ENCODE results near the gene SRI. TPM values are rescaled to one million over a fixed set of nuclear protein-coding genes. Genes with fewer than 3 reads are reported as not detected.

Gene SRI
- total RNA-seq, 4 donors from 2014 or later = 17.9 to 78.6 (median 44.2) TPM

DNA sequence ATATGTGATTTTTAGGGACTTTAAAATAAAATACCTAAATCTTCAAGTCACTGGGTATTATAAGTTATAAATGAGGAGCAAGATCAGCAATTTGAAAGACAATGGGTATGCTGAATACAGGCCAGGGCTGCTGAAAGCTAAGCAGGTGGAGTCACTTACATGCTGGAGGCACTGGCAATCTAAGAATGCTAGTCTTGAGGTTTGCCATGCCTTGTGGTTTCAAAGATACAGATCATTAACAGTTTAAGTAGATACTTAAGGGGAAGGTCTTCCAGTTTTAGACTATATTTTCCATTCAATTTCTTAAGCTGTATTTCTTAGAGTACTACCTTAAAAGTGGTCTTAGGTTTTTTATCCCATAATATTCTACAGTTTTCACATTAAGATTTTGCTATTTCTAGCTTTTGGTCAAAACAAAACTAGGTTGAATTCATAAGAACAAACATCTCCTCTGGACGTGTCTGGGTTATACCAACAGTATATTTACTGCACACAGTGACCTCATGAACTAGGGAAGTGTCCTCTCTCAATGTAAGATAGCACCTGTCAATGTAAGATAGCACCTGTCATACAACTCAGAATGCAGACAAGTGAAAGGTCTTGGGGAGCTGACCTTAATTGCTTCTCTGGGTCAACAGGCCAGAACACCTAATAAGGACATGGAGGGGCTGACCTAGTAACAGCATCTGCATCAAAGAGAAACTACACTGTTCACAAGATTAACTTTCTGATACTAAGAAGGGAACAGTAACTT lies 2.0 kb downstream of the SRI start:
- H3K36me3 ChIP-seq = no peaks in the 10 kb centered on the region
- intact Hi-C loops (cut with DNase I; ENCODE audit: low total_unique reads) = no loop called here
- H3K4me1 ChIP-seq = peaks cover 5 to 6% of the 10 kb centered on the region in 2 donors
- peak overlapping the region in 1 of 2 donors; percentile 67 for H3K4me3 ChIP-seq
- no peak for DNase-seq
- H3K27ac ChIP-seq = peak overlapping the region in 1 of 2 donors; percentile 88
- H3K27me3 ChIP-seq = no peaks in the 10 kb centered on the region
- no peaks in the 10 kb centered on the region for H3K9me3 ChIP-seq
- TF ChIP-seq POLR2A (IDR thresholded peaks at IDR 0.05) = no peak

DNA sequence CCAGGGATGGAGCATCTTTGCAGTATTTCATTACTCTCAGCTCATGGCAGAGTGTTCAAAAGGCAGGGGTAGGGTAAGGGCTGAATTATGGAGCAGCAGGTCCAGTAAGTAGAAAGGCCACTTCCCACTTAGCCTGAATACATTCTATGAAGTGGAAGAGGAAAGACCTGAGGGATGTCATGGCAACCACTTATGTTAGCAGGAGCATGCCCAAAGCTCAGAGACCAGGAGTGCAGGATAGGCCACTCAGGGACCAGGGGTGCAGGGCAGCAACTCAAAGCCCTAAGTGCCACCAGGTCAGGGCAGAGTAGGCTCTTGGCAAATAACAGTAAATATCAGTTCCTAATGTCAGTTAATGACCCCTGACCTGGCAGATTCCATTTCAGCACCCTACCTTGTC lies 3.6 kb downstream of the SRI start:
- Histone ChIP-seq H3K27ac (no peak overlapping the region), H3K36me3 (no peaks in the 10 kb centered on the region), H3K27me3 (no peaks in the 10 kb centered on the region), H3K4me3 (no peak overlapping the region), H3K9me3 (no peaks in the 10 kb centered on the region), H3K4me1 (peaks cover 5 to 6% of the 10 kb centered on the region in 2 donors)
- intact Hi-C loops (cut with DNase I; ENCODE audit: low total_unique reads) = no loop called here
- no peak for DNase-seq
- TF ChIP-seq, protein P1, sequence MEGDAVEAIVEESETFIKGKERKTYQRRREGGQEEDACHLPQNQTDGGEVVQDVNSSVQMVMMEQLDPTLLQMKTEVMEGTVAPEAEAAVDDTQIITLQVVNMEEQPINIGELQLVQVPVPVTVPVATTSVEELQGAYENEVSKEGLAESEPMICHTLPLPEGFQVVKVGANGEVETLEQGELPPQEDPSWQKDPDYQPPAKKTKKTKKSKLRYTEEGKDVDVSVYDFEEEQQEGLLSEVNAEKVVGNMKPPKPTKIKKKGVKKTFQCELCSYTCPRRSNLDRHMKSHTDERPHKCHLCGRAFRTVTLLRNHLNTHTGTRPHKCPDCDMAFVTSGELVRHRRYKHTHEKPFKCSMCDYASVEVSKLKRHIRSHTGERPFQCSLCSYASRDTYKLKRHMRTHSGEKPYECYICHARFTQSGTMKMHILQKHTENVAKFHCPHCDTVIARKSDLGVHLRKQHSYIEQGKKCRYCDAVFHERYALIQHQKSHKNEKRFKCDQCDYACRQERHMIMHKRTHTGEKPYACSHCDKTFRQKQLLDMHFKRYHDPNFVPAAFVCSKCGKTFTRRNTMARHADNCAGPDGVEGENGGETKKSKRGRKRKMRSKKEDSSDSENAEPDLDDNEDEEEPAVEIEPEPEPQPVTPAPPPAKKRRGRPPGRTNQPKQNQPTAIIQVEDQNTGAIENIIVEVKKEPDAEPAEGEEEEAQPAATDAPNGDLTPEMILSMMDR (IDR thresholded peaks at IDR 0.05) = no peak
- TF ChIP-seq POLR2A (IDR thresholded peaks at IDR 0.05) = no peak

DNA sequence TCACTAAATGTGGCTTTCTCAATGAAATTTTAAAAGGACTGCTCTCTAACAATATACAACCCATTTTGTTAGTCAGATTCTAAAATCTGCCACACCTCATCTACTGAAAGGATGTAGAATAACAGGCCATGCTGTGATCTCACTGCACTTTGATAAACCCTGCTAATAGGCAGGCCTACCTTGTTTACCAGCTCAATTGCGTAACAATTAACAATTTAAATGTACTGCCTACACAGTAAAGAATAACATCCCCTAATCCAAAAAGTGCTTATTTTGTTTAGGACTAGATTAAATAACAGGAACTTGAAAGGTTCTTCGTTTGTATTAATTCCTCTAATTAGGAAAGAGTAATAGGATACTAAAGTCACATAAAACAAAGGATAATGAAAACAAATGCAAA lies 4.5 kb downstream of the SRI start:
- Histone ChIP-seq H3K4me1 (peaks cover 5 to 6% of the 10 kb centered on the region in 2 donors), H3K27me3 (no peaks in the 10 kb centered on the region), H3K9me3 (no peaks in the 10 kb centered on the region), H3K36me3 (no peaks in the 10 kb centered on the region), H3K4me3 (no peak overlapping the region), H3K27ac (no peak overlapping the region)
- intact Hi-C loops (cut with DNase I; ENCODE audit: low total_unique reads) = no loop called here
- TF ChIP-seq POLR2A (IDR thresholded peaks at IDR 0.05) = no peak
- TF ChIP-seq, protein P1 (IDR thresholded peaks at IDR 0.05) = no peak
- DNase-seq = no peak

DNA sequence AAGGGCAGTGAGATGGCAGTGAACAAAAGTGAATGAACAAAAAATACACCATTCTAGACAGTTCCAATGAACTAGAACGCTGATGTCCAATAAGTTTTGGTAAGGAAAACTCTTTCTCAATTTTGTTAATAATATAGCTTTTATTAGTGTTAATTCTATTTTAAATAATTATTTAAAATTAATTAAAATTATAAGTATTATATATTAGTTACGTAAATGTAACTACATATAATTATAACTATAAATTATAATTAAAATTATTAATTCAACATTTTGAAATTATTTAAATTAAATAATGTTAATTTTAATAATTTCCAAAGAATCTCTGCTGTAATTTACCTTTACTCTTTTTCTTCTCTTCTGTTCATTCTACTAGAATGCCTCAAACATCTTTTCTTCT lies 5.4 kb downstream of the SRI start:
- Histone ChIP-seq H3K36me3 (no peaks in the 10 kb centered on the region), H3K4me3 (no peak overlapping the region), H3K9me3 (no peaks in the 10 kb centered on the region), H3K27me3 (no peaks in the 10 kb centered on the region), H3K4me1 (peaks cover 5 to 6% of the 10 kb centered on the region in 2 donors), H3K27ac (no peak overlapping the region)
- intact Hi-C loops (cut with DNase I; ENCODE audit: low total_unique reads) = no loop called here
- no peak for TF ChIP-seq POLR2A (IDR thresholded peaks at IDR 0.05)
- TF ChIP-seq, protein P1 (IDR thresholded peaks at IDR 0.05) = no peak
- DNase-seq = no peak

DNA sequence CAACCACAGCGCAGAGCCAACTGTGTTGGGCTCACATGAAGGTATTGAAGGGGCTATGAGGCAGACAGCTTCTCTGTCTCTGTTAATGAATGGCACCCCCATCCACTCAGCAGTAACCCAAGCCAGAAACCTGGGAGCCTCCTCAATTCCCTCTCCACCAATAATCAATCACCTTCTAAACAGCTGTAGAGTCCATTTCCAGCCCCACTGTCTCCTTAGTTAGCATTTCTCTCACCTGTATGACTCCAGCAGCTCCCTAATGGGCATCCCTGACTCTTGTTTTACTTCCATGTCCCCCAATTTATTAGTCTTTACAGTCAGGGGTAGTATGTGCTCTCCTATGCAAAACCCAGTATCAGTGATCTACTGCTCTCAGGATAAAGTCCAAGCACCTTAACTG lies 6.9 kb downstream of the SRI start:
- DNase-seq = no peak
- TF ChIP-seq, protein P1 (IDR thresholded peaks at IDR 0.05) = no peak
- no peak for TF ChIP-seq POLR2A (IDR thresholded peaks at IDR 0.05)
- H3K4me3 ChIP-seq = no peak overlapping the region
- H3K27me3 ChIP-seq = no peaks in the 10 kb centered on the region
- H3K27ac ChIP-seq = no peak overlapping the region
- H3K4me1 ChIP-seq = peaks cover 0 to 3% of the 10 kb centered on the region in 2 donors
- no peaks in the 10 kb centered on the region for H3K36me3 ChIP-seq
- H3K9me3 ChIP-seq = no peaks in the 10 kb centered on the region
- intact Hi-C loops (cut with DNase I; ENCODE audit: low total_unique reads) = no loop called here

Data from uterus (tissue), 4 donors.